HG03066 (cell line): ENCODE data around the gene MRPL17.

Source experiments
- ATAC-seq: cut with Tn5 transposase; IDR thresholded peaks from one replicate; pipeline ENCODE4 v1.9.1; 2021; ENCODE audit warnings: low read depth; ENCODE audit not compliant: unreplicated experiment

MRPL17 gene

GRCh38 chr11:6634534-6634933 is 48.6 kb downstream of the MRPL17 start:
- no peak for ATAC-seq

DNA sequence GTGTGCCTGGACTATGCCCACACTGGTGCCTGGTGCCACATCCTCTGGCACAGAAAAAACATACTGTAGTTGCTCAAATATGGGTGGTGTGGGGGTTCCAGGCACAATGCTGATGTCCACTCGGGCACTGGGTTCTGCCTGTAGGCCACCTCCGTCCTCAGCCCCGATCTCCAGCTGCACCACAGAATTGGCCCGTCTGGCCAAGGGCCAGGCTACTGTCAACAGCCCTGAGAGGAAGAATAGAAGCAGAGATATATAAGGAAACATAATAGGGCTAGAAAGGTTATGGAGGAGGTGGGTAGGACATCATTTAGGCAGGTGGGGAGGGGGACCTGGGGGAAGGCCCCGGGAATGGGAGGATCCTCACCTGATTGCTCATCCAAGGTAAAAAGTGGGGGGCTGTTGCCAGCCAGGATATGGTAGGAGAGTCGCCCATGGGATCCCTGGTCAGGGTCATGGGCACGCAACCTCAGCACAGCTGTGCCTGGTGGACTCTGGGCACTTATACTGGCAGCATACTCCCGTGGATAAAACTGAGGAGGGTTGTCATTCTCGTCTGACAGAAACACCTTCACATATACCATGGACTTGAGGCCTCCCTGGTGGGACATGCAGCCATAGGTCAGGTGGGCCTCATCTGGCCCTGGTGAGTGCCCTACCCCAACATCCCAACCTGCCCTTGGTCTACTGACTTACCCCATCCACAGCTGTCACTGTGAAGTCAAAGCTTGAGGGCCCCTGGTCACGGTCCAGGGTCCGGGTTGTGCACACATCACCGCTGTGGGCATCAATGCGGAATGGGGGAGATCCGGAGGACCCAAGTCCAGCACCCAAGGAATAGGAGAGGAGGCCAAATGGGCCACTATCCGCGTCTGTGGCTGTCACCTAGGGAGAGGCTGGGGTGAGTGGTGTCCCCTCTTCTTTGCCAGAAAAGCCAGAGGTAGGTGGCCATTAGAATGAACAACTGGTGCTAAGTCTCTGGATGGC is 49.4 kb downstream of the MRPL17 start:
- ATAC-seq, result no peak

DNA sequence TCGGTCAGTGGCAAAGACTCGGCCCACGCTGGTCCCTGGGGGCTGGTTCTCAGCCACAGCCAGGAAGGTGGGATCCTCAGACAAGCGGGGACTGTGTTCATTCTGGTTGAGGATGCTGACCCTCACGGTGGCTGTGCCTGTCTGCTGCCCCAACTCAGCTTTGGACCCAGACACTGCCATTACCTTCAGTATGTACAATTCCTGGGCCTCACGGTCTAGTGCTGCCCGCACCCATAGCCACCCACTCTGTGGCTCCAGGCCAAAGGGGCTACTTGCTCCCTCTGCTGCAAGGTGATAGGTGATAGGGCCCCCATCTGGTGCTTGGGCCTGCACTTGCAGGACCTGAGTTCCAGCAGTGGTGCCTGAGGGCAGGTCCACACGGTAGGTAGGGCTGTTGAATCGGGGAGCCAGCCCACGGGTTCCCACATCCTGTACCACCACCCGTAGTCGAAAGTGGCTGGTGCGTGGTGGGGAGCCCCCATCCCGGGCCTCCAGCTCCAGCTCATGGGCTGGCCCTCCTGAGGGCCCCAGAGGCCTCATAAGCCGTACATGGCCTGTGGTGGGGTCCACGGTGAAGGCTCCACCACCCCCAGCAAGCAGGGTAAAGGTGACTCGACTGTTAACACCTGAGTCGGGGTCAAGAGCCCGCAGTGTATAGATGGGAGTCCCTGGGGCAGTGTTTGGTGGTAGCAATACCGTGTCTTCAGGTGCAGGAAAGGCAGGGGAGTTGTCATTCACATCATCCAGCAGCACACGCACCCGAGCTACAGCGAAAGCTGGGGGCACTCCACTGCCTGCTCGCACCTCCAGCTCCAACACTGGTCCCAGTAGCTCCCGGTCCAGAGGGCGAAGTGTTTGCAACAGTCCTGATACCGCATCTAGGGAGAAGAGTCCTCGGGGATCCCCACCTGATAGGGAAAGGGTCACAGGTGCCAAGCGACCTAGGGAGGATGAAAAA is 50.7 kb downstream of the MRPL17 start:
- no peak for ATAC-seq

DNA sequence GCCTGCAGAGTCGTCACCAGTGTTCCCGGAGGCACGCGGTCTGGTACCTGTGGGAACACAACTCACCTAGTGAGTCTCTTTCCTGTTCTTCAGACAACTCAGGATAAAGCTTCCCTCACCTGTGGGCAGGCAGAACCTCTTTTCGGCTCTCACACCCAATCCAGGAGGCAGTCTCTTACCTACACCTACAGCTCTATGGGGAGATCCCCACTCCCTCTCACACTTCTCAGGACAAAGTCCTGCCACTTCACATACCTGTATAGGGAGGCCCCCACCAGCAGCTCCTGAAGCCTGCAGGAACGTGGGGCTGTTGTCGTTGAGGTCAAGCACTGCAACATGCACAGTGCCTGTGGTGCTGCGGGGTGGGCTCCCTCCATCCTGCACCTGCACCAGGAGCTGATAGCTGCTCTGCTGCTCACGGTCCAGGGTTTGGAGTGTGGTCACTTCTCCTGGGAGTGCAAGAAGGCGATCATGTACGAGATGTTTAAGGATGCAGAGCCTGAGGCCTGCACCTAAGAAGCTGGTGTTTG is 51.7 kb downstream of the MRPL17 start:
- no peak for ATAC-seq

DNA sequence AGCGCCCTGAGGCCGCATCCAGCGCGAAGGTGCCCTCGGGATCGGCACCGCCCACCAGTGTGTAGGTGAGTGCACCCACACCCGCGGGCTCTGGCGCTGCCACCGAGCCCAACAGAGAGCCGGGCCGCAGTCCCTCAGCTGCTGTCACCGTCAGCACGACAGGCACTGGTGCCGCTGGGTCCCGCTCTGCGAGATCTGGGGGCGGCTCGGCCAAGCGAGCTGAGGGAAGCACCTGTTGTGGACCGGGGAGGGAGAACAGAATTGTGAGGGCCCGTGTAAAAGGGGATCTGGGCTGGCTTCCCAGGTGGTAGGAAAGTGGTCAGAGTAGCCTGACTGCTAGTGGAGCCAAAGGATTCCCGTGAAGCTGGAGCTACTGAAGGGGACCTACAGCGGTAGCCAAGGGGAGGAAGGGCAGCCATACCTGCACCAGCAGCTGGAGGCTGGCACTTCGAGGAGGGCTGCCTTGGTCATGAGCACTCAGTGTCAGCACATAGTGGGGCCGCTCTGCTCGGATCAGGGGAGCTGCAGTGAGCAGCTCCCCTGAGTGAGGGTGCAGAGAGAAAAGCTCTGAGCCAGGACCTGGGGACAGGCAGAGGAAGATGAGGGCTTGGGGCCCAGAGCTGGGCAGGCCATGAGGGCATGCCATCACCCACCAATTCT is 52.4 kb downstream of the MRPL17 start:
- ATAC-seq, result no peak
